Activated CD8-positive, alpha-beta memory T cell treated with anti-CD3 and anti-CD28 coated beads, Interleukin-2, amount 50 U/mL, for 48 hours (primary cell): ENCODE results near the gene FAM72D.
"Not testable (repeated sequence)": the region's sequence is repeated elsewhere in the genome, so short reads cannot be mapped to it uniquely, and the experiment has no call there.

ENCODE experiments used
- DNase-seq: peaks from one replicate; pipeline ENCODE4 v3.0.0-alpha.2; 2020

Gene FAM72D

DNA sequence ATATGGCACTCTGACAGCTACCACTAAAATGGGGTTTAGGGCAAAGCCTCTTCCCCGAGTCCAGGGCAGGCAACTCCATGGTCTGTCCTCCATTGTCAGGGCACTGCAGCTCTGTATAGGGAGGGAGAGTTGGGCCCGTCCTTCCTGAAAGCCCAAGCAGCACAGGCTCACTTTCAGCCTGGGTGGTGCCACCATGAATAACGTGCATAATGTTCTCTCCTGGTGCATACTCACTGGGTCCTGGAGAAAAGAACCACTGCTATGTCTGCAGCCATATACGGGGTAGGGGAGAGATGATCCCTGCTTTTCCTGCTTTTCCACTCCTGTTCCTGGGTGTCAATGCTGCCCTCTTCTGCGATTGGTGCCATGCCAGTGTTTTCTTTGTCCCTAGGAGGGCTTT lies 60.1 kb downstream of the FAM72D start:
- DNase-seq: not testable (repeated sequence)

DNA sequence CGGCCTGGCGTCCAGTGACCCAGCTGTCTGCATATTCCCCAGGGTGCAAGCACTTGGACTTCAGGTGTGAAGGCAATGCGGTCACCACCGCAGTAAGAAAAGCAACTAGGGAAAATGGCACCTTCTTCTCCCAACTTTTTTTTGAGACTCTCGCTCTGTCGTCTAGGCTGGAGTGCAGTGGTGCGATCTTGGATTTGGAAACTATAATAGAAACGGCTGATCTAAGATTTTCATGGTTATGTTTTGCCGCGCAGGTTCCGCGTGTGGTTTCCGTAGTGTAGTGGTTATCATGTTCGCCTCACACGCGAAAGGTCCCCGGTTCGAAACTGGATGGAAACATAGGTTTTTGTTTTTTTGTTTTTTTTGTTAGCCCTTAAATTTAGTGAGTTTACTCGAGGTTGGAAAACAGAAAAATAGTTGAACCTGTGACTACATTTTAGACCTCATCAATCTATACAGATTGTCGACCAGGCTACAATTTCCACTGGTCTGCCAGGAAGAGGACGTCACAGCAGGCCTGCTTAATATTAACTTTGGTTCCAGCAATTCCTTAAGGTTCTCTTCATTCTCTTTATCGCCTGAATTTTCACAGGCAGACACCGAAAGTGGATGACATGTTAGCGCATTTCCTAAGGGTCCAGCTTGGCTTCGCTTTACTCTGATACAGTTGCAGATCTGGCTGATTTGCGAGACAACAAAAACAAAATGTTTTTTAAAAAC lies 61.3 kb downstream of the FAM72D start:
- peak; percentile 67 for DNase-seq

DNA sequence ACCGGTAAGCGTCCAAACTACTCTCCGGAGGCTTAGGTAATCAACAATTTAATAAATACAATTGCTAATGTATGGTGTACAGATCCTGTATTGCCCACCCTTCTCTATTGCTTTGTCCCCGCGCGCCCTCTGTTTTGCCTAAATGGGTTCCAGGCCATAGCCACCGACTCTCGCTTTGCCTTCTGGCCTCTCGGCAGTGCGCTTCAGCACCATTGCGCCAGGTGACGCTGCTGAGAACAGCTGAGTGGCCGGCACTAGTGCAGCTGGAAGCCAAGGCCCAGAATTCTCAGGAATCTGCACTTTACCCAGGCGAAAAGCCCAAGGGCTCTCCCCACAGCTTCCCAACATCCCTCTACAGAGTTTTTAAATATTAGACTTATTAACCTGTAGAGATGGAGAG lies 61.9 kb downstream of the FAM72D start:
- DNase-seq: not testable (repeated sequence)

DNA sequence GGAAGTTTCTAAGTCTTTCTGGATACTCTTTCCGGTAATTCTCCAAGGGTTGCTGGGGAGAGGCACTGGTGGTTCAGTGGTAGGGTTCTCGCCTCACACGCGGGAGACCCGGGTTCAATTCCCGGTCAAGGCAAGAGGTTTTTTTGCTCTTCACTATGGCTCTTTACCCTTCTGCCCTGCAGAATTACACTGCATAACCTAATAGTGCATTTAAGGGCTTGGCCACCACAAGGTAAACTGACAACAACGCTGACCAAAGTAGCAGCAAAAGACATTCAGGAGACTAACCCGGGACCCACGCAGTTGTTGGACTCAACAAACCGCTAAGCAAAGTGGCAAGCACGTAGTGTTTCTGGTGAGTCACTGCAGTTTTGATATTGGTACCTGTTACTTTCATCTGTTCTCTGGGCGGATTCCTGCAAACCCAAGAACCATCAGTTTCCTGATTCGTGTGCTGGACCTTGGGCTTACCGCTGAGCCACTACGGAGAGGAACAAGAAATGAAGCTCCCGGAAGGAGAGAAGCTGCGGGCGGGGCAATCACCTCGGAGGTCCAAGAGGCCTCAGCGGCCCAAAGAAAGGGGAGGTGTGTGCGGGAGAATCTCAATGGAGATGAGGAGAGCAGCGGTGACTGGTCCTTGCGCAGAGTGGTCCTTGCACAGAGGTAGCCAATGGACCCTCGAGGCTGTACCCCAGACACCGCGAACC lies 65.4 kb downstream of the FAM72D start:
- not testable (repeated sequence) for DNase-seq
